Thoracic aorta (tissue), 2 donors: ENCODE measurements around the gene HMCN1. TPM values are rescaled to one million over a fixed set of nuclear protein-coding genes. Genes with fewer than 3 reads are reported as not detected.

Experiments
- ATAC-seq: fragments of 150-250 bp; one replicate; pipeline ENCODE4 v1.8.0; 2017; ENCODE audit warnings: low read depth; ENCODE audit not compliant: insufficient number of reproducible peaks, low FRiP score
- DNase-seq: peaks from one replicate; pipeline ENCODE4 v3.0.0-alpha.2; 2020; ENCODE audit warnings: low spot score
- H3K27ac ChIP-seq, 2 donors: fragments of 200-600 bp; sonication (generic); 1 replicate in 1 of 2; 2 replicates in 1 of 2; pipeline ENCODE4 v1.5.1; 2016; ENCODE audit warnings: mild to moderate bottlenecking in 2 of 2, moderate library complexity in 2 of 2
- H3K27me3 ChIP-seq: fragments of 200-600 bp; sonication (generic); replicated peaks from 2 replicates; pipeline ENCODE4 v1.6.0; 2016; ENCODE audit warnings: mild to moderate bottlenecking; ENCODE audit not compliant: insufficient read depth
- H3K36me3 ChIP-seq: fragments of 200-600 bp; sonication (generic); one replicate; pipeline ENCODE4 v1.5.1; 2016
- H3K4me1 ChIP-seq, 2 donors: fragments of 200-600 bp; sonication (generic); 1 replicate in 1 of 2; 2 replicates in 1 of 2; pipeline versions ENCODE4 v1.5.1 to v1.6.0; 2016; ENCODE audit warnings: low read depth in 2 of 2, mild to moderate bottlenecking in 1 of 2; ENCODE audit not compliant: control insufficient read depth in 1 of 2
- H3K4me3 ChIP-seq: fragments of 200-600 bp; sonication (generic); 2 replicates; pipeline ENCODE4 v1.5.1; 2016; ENCODE audit warnings: mild to moderate bottlenecking
- H3K9me3 ChIP-seq: fragments of 200-600 bp; sonication (generic); 2 replicates; pipeline ENCODE4 v1.5.1; 2016
- total RNA-seq, 2 donors: library from RNA; depleted of rRNA; stranded (reverse); fragments of >200 nt; gene quantifications; one replicate each; pipeline versions ENCODE4 v1.1.0 to v1.2.3, GENCODE V29; 2016
- TF ChIP-seq, protein P1 (sequence below): fragments of 200-600 bp; sonication (generic); IDR thresholded peaks from one replicate; pipeline ENCODE4 v1.5.1; 2019; ENCODE audit warnings: antibody characterized with exemption

HMCN1 gene
- total RNA-seq, 2 donors from 2014 or later, result 142 to 191 TPM

DNA sequence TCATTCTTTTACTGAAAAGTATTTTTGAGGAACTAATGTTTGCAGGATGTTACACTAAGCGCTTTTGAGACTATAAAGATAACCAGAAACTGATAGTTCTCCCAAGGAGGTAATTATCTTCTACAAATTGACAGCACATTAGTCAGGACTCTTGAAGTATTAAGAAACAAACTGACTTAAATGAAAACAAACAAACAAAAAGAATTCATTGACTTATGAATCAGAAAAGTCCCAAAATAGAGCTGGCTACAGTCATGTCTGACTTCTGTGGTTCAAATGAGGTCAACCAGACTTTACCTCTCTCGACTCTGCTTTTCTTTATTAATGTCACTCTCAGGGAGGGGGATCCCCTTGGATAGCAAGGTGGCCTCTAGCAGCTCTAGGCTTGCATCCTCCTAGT, 344.1 kb downstream of the HMCN1 start:
- TF ChIP-seq, protein P1, sequence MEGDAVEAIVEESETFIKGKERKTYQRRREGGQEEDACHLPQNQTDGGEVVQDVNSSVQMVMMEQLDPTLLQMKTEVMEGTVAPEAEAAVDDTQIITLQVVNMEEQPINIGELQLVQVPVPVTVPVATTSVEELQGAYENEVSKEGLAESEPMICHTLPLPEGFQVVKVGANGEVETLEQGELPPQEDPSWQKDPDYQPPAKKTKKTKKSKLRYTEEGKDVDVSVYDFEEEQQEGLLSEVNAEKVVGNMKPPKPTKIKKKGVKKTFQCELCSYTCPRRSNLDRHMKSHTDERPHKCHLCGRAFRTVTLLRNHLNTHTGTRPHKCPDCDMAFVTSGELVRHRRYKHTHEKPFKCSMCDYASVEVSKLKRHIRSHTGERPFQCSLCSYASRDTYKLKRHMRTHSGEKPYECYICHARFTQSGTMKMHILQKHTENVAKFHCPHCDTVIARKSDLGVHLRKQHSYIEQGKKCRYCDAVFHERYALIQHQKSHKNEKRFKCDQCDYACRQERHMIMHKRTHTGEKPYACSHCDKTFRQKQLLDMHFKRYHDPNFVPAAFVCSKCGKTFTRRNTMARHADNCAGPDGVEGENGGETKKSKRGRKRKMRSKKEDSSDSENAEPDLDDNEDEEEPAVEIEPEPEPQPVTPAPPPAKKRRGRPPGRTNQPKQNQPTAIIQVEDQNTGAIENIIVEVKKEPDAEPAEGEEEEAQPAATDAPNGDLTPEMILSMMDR, result no peak
- no peak for DNase-seq
- Histone ChIP-seq H3K27me3 (no peaks in the 10 kb centered on the region), H3K36me3 (peaks cover 10% of the 10 kb centered on the region), H3K4me1 (peaks cover 5 to 20% of the 10 kb centered on the region in 2 donors), H3K4me3 (no peak overlapping the region), H3K9me3 (no peaks in the 10 kb centered on the region), H3K27ac (peak overlapping the region in 1 of 2 donors; percentile 14)
- ATAC-seq, result no peak

DNA sequence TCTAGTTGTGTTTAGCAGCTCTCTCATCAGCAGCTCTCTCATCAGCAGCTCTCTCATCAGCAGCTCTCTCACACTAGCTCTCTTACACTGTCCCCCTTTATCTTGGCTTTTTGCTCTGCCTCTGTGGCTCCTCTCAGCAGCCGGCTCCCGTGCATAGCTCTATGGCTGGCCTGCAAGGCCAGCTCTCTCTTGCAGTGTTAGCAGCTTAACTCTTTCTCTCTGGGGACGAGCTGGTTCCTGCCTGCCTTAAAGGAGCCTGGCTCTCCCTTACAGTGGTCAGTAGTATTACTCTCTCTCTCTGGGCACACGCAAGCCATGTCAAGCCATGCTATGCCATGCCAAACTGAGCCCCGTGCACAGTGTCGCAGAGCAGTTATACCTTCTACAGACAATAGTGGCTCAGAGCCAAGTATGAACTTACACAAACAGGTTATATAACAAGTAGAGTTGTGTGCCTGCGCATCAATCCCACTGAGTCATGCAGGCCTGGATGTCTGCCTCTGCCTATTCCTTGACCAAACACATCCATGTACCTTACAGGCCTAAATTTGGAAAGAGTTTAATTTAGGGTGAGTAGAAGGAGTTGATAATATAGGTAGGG, 345.0 kb downstream of the HMCN1 start:
- TF ChIP-seq, protein P1, result no peak
- ATAC-seq (no peak), DNase-seq (no peak)
- Histone ChIP-seq H3K36me3 (peaks cover 10% of the 10 kb centered on the region), H3K9me3 (no peaks in the 10 kb centered on the region), H3K27ac (peak overlapping the region in 1 of 2 donors; percentile 14), H3K27me3 (no peaks in the 10 kb centered on the region), H3K4me1 (peaks cover 5 to 20% of the 10 kb centered on the region in 2 donors), H3K4me3 (no peak overlapping the region)

DNA sequence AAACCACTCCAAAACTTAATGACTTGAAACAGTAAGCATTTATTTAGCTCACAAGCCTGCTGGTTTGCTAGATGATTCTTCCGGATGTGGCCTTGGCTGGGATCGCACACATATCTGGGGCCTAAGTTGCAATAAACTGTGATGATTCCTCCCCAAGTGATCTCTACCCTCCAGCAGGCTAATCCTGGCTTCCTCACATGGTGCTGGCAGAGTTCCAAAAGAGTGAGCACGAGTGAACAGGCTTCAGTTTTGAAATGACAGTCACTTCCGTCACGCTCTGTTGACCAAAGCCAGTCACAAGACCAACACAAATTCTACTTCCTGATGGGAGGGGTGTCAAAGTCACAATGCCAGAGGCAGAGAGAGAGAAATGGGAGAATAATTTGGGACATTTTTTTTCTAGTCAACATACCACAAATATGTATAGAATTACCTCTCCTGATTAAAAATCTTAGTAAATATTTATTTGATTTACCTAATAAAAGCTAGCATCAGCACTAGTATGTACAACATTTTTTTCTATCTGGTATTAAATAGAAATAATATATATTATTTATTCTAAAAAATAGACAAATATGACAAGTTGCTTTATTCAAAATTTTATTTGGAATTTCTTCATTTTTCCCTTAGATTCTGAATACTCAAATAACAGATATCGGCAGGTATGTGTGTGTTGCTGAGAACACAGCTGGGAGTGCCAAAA, 348.2 kb downstream of the HMCN1 start:
- DNase-seq (peak; percentile 59), ATAC-seq (peak; percentile 71)
- Histone ChIP-seq H3K4me3 (no peak overlapping the region), H3K36me3 (peaks cover 14% of the 10 kb centered on the region), H3K27me3 (no peaks in the 10 kb centered on the region), H3K4me1 (peaks cover 0 to 20% of the 10 kb centered on the region in 2 donors), H3K27ac (peak overlapping the region; percentile 24 to 48), H3K9me3 (no peaks in the 10 kb centered on the region)
- TF ChIP-seq, protein P1, result no peak

DNA sequence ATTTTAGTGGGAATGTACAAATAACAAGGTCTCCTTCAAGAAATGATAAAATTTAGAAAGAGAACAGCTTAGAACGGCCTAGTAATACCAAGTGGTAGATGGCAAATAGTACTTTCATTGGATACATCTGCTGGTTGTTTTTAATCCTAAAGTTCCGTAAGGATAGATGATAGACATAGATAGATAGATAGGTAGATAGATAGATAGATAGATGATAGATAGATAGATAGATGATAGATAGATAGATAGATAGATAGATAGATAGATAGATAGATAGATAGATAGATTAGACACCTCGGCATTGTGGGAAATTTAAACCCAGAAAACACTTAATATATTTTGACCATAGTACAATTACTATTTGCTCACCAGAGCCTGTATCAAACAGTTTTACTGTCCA, 352.4 kb downstream of the HMCN1 start:
- no peak for DNase-seq
- peaks cover 15% of the 10 kb centered on the region for H3K36me3 ChIP-seq
- ATAC-seq, result no peak
- H3K9me3 ChIP-seq, result no peaks in the 10 kb centered on the region
- no peaks in the 10 kb centered on the region for H3K4me1 ChIP-seq
- TF ChIP-seq, protein P1, result no peak
- H3K4me3 ChIP-seq, result no peak overlapping the region
- H3K27me3 ChIP-seq, result no peaks in the 10 kb centered on the region
- H3K27ac ChIP-seq, result no peak overlapping the region

DNA sequence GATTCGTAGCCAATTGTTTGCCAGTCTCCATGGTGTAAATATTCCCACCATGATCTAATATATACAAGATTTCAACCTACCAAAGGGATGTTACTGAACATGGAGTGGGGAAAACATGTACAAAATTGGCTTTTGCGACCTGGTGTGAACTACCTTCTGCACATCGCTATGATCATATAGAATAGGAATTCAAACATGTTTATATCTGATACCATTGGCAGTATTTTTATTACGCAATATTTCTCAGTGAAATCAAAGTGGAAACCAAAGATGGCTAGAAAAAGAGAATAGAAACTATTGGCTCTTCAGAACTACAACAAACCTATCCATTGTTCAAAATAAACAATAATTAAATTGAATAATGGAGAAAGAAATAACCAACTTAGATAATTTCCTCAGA, 355.7 kb downstream of the HMCN1 start:
- TF ChIP-seq, protein P1, result no peak
- Histone ChIP-seq H3K27me3 (no peaks in the 10 kb centered on the region), H3K4me3 (no peak overlapping the region), H3K27ac (no peak overlapping the region), H3K36me3 (peaks cover 11% of the 10 kb centered on the region), H3K4me1 (peaks cover 14 to 18% of the 10 kb centered on the region in 2 donors), H3K9me3 (no peaks in the 10 kb centered on the region)
- DNase-seq (no peak), ATAC-seq (no peak)
